GM12801 (cell line): ENCODE measurements around the gene MARVELD2.

Source experiments
- CTCF ChIP-seq: IDR thresholded peaks from one replicate; pipeline ENCODE4 v1.5.1; 2011; ENCODE audit warnings: control low read depth; ENCODE audit not compliant: insufficient read length; ENCODE audit errors: extremely low read depth

MARVELD2 gene

GRCh38 chr5:69491838-69492390, 77.0 kb downstream of the MARVELD2 start:
- no peak for TF ChIP-seq CTCF

GRCh38 chr5:69492391-69492922, 77.5 kb downstream of the MARVELD2 start, which contains the start of gene OCLN:
Gene OCLN, plus strand, starts transcription at chr5:69492790. Its CDS starts 11,455 bp downstream, at chr5:69504245.
- TF ChIP-seq CTCF, result no peak

GRCh38 chr5:69492923-69493395, 78.0 kb downstream of the MARVELD2 start:
- no peak for TF ChIP-seq CTCF

GRCh38 chr5:69493396-69494133, 78.6 kb downstream of the MARVELD2 start:
- no peak for TF ChIP-seq CTCF
